Progenitor cell of endocrine pancreas (in vitro differentiated cells): ENCODE data around the gene ZNF763. TPM values are rescaled to one million over a fixed set of nuclear protein-coding genes. Genes with fewer than 3 reads are reported as not detected.
"Not testable (repeated sequence)": the region's sequence is repeated elsewhere in the genome, so short reads cannot be mapped to it uniquely, and the experiment has no call there.

Experiments
- DNase-seq: peaks from one replicate; pipeline ENCODE4 v3.0.0; 2021; ENCODE audit warnings: low spot score; ENCODE audit not compliant: unreplicated experiment
- H3K27ac Mint-ChIP-seq: 2 replicates; pipeline ENCODE4 v1.8.0; 2021; ENCODE audit warnings: mild to moderate bottlenecking, moderate library complexity, mixed read lengths
- H3K27me3 Mint-ChIP-seq: 2 replicates; pipeline ENCODE4 v1.8.0; 2021; ENCODE audit warnings: mixed read lengths
- H3K36me3 Mint-ChIP-seq: 2 replicates; pipeline ENCODE4 v1.8.0; 2022; ENCODE audit warnings: mixed read lengths; ENCODE audit not compliant: insufficient read depth
- H3K4me1 Mint-ChIP-seq: 2 replicates; pipeline ENCODE4 v1.8.0; 2021; ENCODE audit warnings: low read depth, mixed read lengths
- H3K4me3 Mint-ChIP-seq: 2 replicates; pipeline ENCODE4 v1.8.0; 2021; ENCODE audit warnings: low read depth, mild to moderate bottlenecking, moderate library complexity, mixed read lengths
- H3K9me3 Mint-ChIP-seq: 2 replicates; pipeline ENCODE4 v1.8.0; 2021; ENCODE audit warnings: low read depth, mixed read lengths
- CTCF ChIP-seq: fragments of 200-600 bp; sonication (generic); IDR thresholded peaks from one replicate; pipeline ENCODE4 v1.5.0; 2021; ENCODE audit warnings: antibody characterized with exemption, mild to moderate bottlenecking; ENCODE audit not compliant: unreplicated experiment
- total RNA-seq: library from RNA; stranded (reverse); gene quantifications from 2 replicates; pipeline ENCODE4 v1.2.1, GENCODE V29; 2021

The ZNF763 gene
- total RNA-seq, 1 donor from 2014 or later, result 8.9 TPM

GRCh38 chr19:11931051-11931450, 33.8 kb upstream of the ZNF763 start:
- DNase-seq, result no peak
- H3K27ac Mint-ChIP-seq, result no peak overlapping the region
- H3K4me3 Mint-ChIP-seq, result no peak overlapping the region
- H3K4me1 Mint-ChIP-seq, result peaks cover 3% of the 10 kb centered on the region
- H3K9me3 Mint-ChIP-seq, result peaks cover 31% of the 10 kb centered on the region
- H3K27me3 Mint-ChIP-seq, result no peaks in the 10 kb centered on the region
- TF ChIP-seq CTCF, result no peak
- H3K36me3 Mint-ChIP-seq, result peaks cover 70% of the 10 kb centered on the region

- DNase-seq, result no peak
- no peak for TF ChIP-seq CTCF
- H3K4me1 Mint-ChIP-seq, result peaks cover 1% of the 10 kb centered on the region
- H3K36me3 Mint-ChIP-seq, result peaks cover 72% of the 10 kb centered on the region
- H3K4me3 Mint-ChIP-seq, result no peak overlapping the region
- H3K27ac Mint-ChIP-seq, result no peak overlapping the region
- H3K27me3 Mint-ChIP-seq, result no peaks in the 10 kb centered on the region
- peaks cover 34% of the 10 kb centered on the region for H3K9me3 Mint-ChIP-seq
Observed at GRCh38 chr19:11931513-11931912, 33.3 kb upstream of the ZNF763 start.

GRCh38 chr19:11935829-11936228, 29.0 kb upstream of the ZNF763 start:
- not testable (repeated sequence) for H3K4me3 Mint-ChIP-seq, H3K4me1 Mint-ChIP-seq, H3K27me3 Mint-ChIP-seq, DNase-seq, H3K27ac Mint-ChIP-seq
- H3K9me3 Mint-ChIP-seq, result peaks cover 42% of the 10 kb centered on the region
- H3K36me3 Mint-ChIP-seq, result peaks cover 69% of the 10 kb centered on the region

- H3K27ac Mint-ChIP-seq, H3K4me1 Mint-ChIP-seq, H3K27me3 Mint-ChIP-seq, DNase-seq, H3K4me3 Mint-ChIP-seq: not testable (repeated sequence)
- H3K36me3 Mint-ChIP-seq, result peaks cover 71% of the 10 kb centered on the region
- peaks cover 48% of the 10 kb centered on the region for H3K9me3 Mint-ChIP-seq
Observed at GRCh38 chr19:11938383-11938782, 26.5 kb upstream of the ZNF763 start.

GRCh38 chr19:11941361-11941887, 23.4 kb upstream of the ZNF763 start:
- H3K4me1 Mint-ChIP-seq, H3K27ac Mint-ChIP-seq, H3K4me3 Mint-ChIP-seq, H3K27me3 Mint-ChIP-seq, DNase-seq: not testable (repeated sequence)
- H3K9me3 Mint-ChIP-seq, result peaks cover 61% of the 10 kb centered on the region
- peaks cover 80% of the 10 kb centered on the region for H3K36me3 Mint-ChIP-seq

- no peaks in the 10 kb centered on the region for H3K27me3 Mint-ChIP-seq
- no peak for TF ChIP-seq CTCF
- no peaks in the 10 kb centered on the region for H3K4me1 Mint-ChIP-seq
- H3K4me3 Mint-ChIP-seq, result no peak overlapping the region
- no peak for DNase-seq
- peaks cover 82% of the 10 kb centered on the region for H3K36me3 Mint-ChIP-seq
- H3K9me3 Mint-ChIP-seq, result peaks cover 60% of the 10 kb centered on the region
- no peak overlapping the region for H3K27ac Mint-ChIP-seq
Observed at GRCh38 chr19:11942008-11942842, 22.6 kb upstream of the ZNF763 start.

GRCh38 chr19:11942843-11943108, 22.1 kb upstream of the ZNF763 start:
- no peak for DNase-seq
- no peak overlapping the region for H3K27ac Mint-ChIP-seq
- no peaks in the 10 kb centered on the region for H3K27me3 Mint-ChIP-seq
- no peaks in the 10 kb centered on the region for H3K4me1 Mint-ChIP-seq
- peaks cover 63% of the 10 kb centered on the region for H3K9me3 Mint-ChIP-seq
- H3K36me3 Mint-ChIP-seq, result peaks cover 83% of the 10 kb centered on the region
- no peak overlapping the region for H3K4me3 Mint-ChIP-seq
- TF ChIP-seq CTCF, result no peak
